ENCODE results near the gene IL36A. TPM values are rescaled to one million over a fixed set of nuclear protein-coding genes. Genes with fewer than 3 reads are reported as not detected.

IL36A gene
- total RNA-seq, 3 donors from 2014 or later (not counting 1 experiment from before 2014, with no cell fraction given) = not detected

DNA sequence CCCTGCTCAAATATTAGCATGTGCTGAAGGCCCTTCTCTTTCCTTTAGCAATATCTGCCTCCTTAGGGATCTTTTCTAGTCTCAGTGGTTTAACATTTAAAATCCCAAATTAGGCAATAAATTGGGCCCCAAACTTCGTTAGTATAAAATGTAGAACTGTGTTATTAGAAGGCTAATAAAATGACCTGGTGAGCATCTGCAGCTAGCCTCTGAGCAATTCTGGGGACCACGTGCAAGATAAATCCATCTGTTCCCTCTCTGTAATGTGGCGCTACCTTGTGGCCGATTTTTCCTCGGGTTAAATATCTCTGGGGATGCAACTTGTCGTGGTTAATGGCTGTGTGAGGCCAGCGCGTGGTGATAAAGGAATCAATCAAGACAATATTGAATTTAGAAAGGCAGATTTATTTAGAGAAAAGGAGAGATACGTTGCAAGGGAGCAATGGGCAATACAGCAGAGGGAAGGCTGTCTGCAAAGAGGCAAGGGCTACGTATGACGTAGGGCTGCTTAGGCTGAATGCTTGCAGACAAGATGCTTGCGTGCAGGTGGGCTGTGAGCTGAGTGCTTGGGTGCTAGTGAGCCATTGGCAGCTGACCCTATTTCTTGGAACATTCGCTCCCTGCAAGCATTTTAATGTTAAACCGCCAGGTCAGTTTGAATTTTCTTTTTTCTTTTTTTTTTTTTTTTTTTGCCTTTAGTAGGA, 46.0 kb upstream of the IL36A start:
- Mint-ChIP-seq H3K9me3 (no peaks in the 10 kb centered on the region), H3K27ac (no peak overlapping the region), H3K36me3 (no peaks in the 10 kb centered on the region), H3K27me3 (ENCODE audit: low read depth in 2 of 2) (peaks cover 6 to 7% of the 10 kb centered on the region in 2 donors), H3K4me1 (no peaks in the 10 kb centered on the region), H3K4me3 (no peak overlapping the region)
- DNase-seq (no peak), ATAC-seq (no peak)
- Histone ChIP-seq H3K27ac (ENCODE audit: low read length) (no peak overlapping the region), H3K27me3 (ENCODE audit: control insufficient read depth, insufficient read depth, low read length) (no peaks in the 10 kb centered on the region), H3K4me1 (ENCODE audit: control insufficient read depth, insufficient read depth, low read length) (no peaks in the 10 kb centered on the region), H3K9me3 (ENCODE audit: control insufficient read depth, insufficient read depth, low read length) (no peaks in the 10 kb centered on the region), H3K36me3 (ENCODE audit: control insufficient read depth, insufficient read depth, low read length) (no peaks in the 10 kb centered on the region), H3K4me3 (ENCODE audit: low read length) (no peak overlapping the region)
- intact Hi-C loops (cut with micrococcal nuclease) = no loop called here
- 74% methylated on average over 14 of the region's 14 CpGs for WGBS (ENCODE audit: insufficient coverage)
- TF ChIP-seq, protein P1, sequence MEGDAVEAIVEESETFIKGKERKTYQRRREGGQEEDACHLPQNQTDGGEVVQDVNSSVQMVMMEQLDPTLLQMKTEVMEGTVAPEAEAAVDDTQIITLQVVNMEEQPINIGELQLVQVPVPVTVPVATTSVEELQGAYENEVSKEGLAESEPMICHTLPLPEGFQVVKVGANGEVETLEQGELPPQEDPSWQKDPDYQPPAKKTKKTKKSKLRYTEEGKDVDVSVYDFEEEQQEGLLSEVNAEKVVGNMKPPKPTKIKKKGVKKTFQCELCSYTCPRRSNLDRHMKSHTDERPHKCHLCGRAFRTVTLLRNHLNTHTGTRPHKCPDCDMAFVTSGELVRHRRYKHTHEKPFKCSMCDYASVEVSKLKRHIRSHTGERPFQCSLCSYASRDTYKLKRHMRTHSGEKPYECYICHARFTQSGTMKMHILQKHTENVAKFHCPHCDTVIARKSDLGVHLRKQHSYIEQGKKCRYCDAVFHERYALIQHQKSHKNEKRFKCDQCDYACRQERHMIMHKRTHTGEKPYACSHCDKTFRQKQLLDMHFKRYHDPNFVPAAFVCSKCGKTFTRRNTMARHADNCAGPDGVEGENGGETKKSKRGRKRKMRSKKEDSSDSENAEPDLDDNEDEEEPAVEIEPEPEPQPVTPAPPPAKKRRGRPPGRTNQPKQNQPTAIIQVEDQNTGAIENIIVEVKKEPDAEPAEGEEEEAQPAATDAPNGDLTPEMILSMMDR (IDR thresholded peaks at IDR 0.05) = peak; percentile 35

DNA sequence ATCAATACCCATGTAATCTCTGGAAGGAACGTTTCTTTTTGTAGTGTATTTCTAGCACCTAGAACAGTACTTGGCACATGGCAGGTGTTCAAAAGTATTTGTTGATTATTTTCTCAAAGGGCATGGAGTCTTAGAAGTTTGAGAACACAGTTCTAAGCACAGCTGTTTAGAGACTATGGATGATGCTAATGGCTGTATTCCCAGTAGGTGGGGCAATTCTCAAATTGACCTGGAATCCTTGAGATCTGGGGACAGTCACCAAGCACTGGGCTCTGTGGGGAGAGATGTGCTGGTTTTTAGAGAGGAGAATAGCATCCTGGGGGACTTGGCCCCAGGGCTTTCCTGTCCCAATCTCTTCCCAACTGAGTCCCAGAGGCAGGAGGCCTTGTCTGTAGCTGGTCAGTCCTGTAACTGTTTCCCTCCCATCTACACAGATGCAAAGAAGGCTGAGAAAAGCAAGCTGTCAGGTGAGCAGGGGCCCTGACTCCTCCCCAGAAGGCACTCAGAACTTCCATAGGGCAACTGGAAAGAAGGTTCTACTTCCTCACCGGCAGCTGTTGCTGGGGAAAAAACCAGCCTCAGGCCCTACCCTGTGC, 44.9 kb upstream of the IL36A start:
- Mint-ChIP-seq H3K4me1 (no peaks in the 10 kb centered on the region), H3K27ac (no peak overlapping the region), H3K36me3 (no peaks in the 10 kb centered on the region), H3K9me3 (no peaks in the 10 kb centered on the region), H3K27me3 (ENCODE audit: low read depth in 2 of 2) (peaks cover 0 to 7% of the 10 kb centered on the region in 2 donors), H3K4me3 (no peak overlapping the region)
- Histone ChIP-seq H3K36me3 (ENCODE audit: control insufficient read depth, insufficient read depth, low read length) (no peaks in the 10 kb centered on the region), H3K27me3 (ENCODE audit: control insufficient read depth, insufficient read depth, low read length) (no peaks in the 10 kb centered on the region), H3K4me1 (ENCODE audit: control insufficient read depth, insufficient read depth, low read length) (no peaks in the 10 kb centered on the region), H3K27ac (ENCODE audit: low read length) (no peak overlapping the region), H3K9me3 (ENCODE audit: control insufficient read depth, insufficient read depth, low read length) (no peaks in the 10 kb centered on the region), H3K4me3 (ENCODE audit: low read length) (no peak overlapping the region)
- DNase-seq = no peak
- TF ChIP-seq, protein P1 (IDR thresholded peaks at IDR 0.05) = no peak
- 90% methylated on average over 1 of the region's 2 CpGs for WGBS (ENCODE audit: insufficient coverage)
- no peak for ATAC-seq
- intact Hi-C loops (cut with micrococcal nuclease) = no loop called here

- Mint-ChIP-seq H3K4me3 (no peak overlapping the region), H3K27ac (no peak overlapping the region), H3K36me3 (no peaks in the 10 kb centered on the region), H3K4me1 (no peaks in the 10 kb centered on the region), H3K27me3 (ENCODE audit: low read depth in 2 of 2) (peaks cover 2 to 16% of the 10 kb centered on the region in 2 donors), H3K9me3 (no peaks in the 10 kb centered on the region)
- H3K4me1 ChIP-seq (ENCODE audit: control insufficient read depth, insufficient read depth, low read length) = no peaks in the 10 kb centered on the region
- no peaks in the 10 kb centered on the region for H3K27me3 ChIP-seq (ENCODE audit: control insufficient read depth, insufficient read depth, low read length)
- H3K9me3 ChIP-seq (ENCODE audit: control insufficient read depth, insufficient read depth, low read length) = no peaks in the 10 kb centered on the region
- 92% methylated on average over 3 of the region's 3 CpGs for WGBS (ENCODE audit: insufficient coverage)
- H3K27ac ChIP-seq (ENCODE audit: low read length) = no peak overlapping the region
- H3K4me3 ChIP-seq (ENCODE audit: low read length) = no peak overlapping the region
- no peaks in the 10 kb centered on the region for H3K36me3 ChIP-seq (ENCODE audit: control insufficient read depth, insufficient read depth, low read length)
- DNase-seq = no peak
- intact Hi-C loops (cut with micrococcal nuclease) = no loop called here
- TF ChIP-seq, protein P1 (IDR thresholded peaks at IDR 0.05) = no peak
- ATAC-seq = no peak
Measured at GRCh38 chr2:112962308-112963175, 42.7 kb upstream of the IL36A start.
